HepG2 (cell line): ENCODE results near the gene C5orf15. TPM values are rescaled to one million over a fixed set of nuclear protein-coding genes. Genes with fewer than 3 reads are reported as not detected.

Source experiments
- ATF3 ChIP-seq: sonication (generic); formaldehyde crosslinking; IDR thresholded peaks from 2 replicates; pipeline ENCODE4 v1.4.0; 2020; ENCODE audit warnings: missing genetic modification reagents
- E2F2 ChIP-seq: sonication (generic); formaldehyde crosslinking; IDR thresholded peaks from 2 replicates; pipeline ENCODE4 v1.4.0; 2020; ENCODE audit warnings: missing genetic modification reagents, borderline replicate concordance
- ESRRA ChIP-seq: sonication (generic); formaldehyde crosslinking; IDR thresholded peaks from 2 replicates; pipeline ENCODE4 v1.5.1; 2020; ENCODE audit warnings: mild to moderate bottlenecking, low read depth, missing genetic modification reagents
- FOSL2 ChIP-seq: sonication (generic); formaldehyde crosslinking; IDR thresholded peaks from 2 replicates; pipeline ENCODE4 v1.4.0; 2020; ENCODE audit warnings: missing genetic modification reagents
- HNRNPL ChIP-seq: fragments of 200-400 bp; formaldehyde crosslinking; IDR thresholded peaks from 2 replicates; pipeline ENCODE4 v1.6.1; 2017; ENCODE audit warnings: mild to moderate bottlenecking, low read depth, low read length
- IKZF5 ChIP-seq: IDR thresholded peaks from 2 replicates; pipeline ENCODE4 v1.6.1; 2018; ENCODE audit warnings: missing genetic modification reagents, mild to moderate bottlenecking, missing compliant biosample characterization
- JUND ChIP-seq: sonication (generic); formaldehyde crosslinking; IDR thresholded peaks from 2 replicates; pipeline ENCODE4 v1.8.0; 2022; ENCODE audit warnings: mild to moderate bottlenecking, missing genetic modification reagents
- MXD4 ChIP-seq: IDR thresholded peaks from 2 replicates; pipeline ENCODE4 v1.6.1; 2016; ENCODE audit warnings: mild to moderate bottlenecking, missing biosample characterization, missing genetic modification reagents
- MYNN ChIP-seq: sonication (generic); formaldehyde crosslinking; IDR thresholded peaks from 2 replicates; pipeline ENCODE4 v1.4.0; 2020; ENCODE audit warnings: mild to moderate bottlenecking, low read depth, missing genetic modification reagents
- PRDM10 ChIP-seq: sonication (generic); formaldehyde crosslinking; IDR thresholded peaks from 2 replicates; pipeline ENCODE4 v1.4.0; 2020; ENCODE audit warnings: low read depth, missing genetic modification reagents
- RFX5 ChIP-seq: IDR thresholded peaks from 2 replicates; pipeline ENCODE4 v1.6.1; 2011; ENCODE audit warnings: low read depth, low read length, improper control_type of control experiment
- SMAD3 ChIP-seq: sonication (generic); formaldehyde crosslinking; IDR thresholded peaks from 2 replicates; pipeline ENCODE4 v1.4.0; 2020; ENCODE audit warnings: missing genetic modification reagents
- TAF15 ChIP-seq: fragments of 200-400 bp; formaldehyde crosslinking; IDR thresholded peaks from one replicate; pipeline ENCODE4 v1.6.1; 2018; ENCODE audit warnings: mild to moderate bottlenecking, low read depth, low read length; ENCODE audit not compliant: poor library complexity, severe bottlenecking
- ZBTB4 ChIP-seq: sonication (generic); formaldehyde crosslinking; IDR thresholded peaks from 2 replicates; pipeline ENCODE4 v1.4.0; 2020; ENCODE audit warnings: missing genetic modification reagents, mild to moderate bottlenecking, borderline replicate concordance
- ZMYM4 ChIP-seq: sonication (generic); formaldehyde crosslinking; IDR thresholded peaks from 2 replicates; pipeline ENCODE4 v1.8.1; 2023; ENCODE audit warnings: mild to moderate bottlenecking, missing genetic modification reagents
- ZNF263 ChIP-seq: sonication (generic); formaldehyde crosslinking; IDR thresholded peaks from 2 replicates; pipeline ENCODE4 v1.4.0; 2020; ENCODE audit warnings: missing genetic modification reagents
- ZNF703 ChIP-seq: sonication (generic); formaldehyde crosslinking; IDR thresholded peaks from 2 replicates; pipeline ENCODE4 v1.5.1; 2020; ENCODE audit warnings: missing genetic modification reagents, mild to moderate bottlenecking, moderate library complexity, borderline replicate concordance
- ZNF768 ChIP-seq: sonication (generic); formaldehyde crosslinking; IDR thresholded peaks from 2 replicates; pipeline ENCODE4 v1.4.0; 2020; ENCODE audit warnings: missing genetic modification reagents
- ZSCAN12 ChIP-seq: sonication (generic); formaldehyde crosslinking; IDR thresholded peaks from 2 replicates; pipeline ENCODE4 v1.9.0; 2021; ENCODE audit warnings: mild to moderate bottlenecking, missing genetic modification reagents
- polyA plus RNA-seq, 8 experiments: library from polyadenylated mRNA; depleted of rRNA in 3 of 8; stranded (reverse) in 7 of 8; unstranded in 1 of 8; fragments of >200 nt; fragmentation: Illumina TruSeq in 4 of 8; extraction: Trizol in 4 of 8; gene quantifications; 2 replicates each; pipeline versions ENCODE4 v1.2.1 to v1.2.3, GENCODE V29; 2011 to 2016; ENCODE audit warnings: low read depth in 4 of 8, missing spikeins in 1 of 8, mixed read lengths in 1 of 8; ENCODE audit not compliant: insufficient read depth in 1 of 8
- total RNA-seq, 5 experiments: library from RNA; depleted of rRNA; stranded (reverse); fragments of >200 nt; fragmentation: Illumina TruSeq; extraction: Trizol; gene quantifications; 2 replicates each; pipeline ENCODE4 v1.2.3, GENCODE V29; 2016; ENCODE audit warnings: low read depth in 1 of 5

C5orf15 gene
- total and polyA plus RNA-seq, 2 of the 13 experiments (the other 11 are each of a cell fraction or from before 2014, with no cell fraction given) = 58.5 to 82.7 TPM

- TF ChIP-seq ZMYM4 (CRISPR knock-in tag) = no peak
- TF ChIP-seq ZNF263 (CRISPR knock-in tag) = no peak
- no peak for TF ChIP-seq ZSCAN12 (CRISPR knock-in tag)
- TF ChIP-seq ATF3 = no peak
- TF ChIP-seq PRDM10 (CRISPR knock-in tag) = no peak
- no peak for TF ChIP-seq MXD4 (CRISPR knock-in tag)
- no peak for TF ChIP-seq MYNN (CRISPR knock-in tag)
- TF ChIP-seq HNRNPL = no peak
- TF ChIP-seq ZBTB4 (CRISPR knock-in tag) = no peak
- no peak for TF ChIP-seq SMAD3 (CRISPR knock-in tag)
- TF ChIP-seq E2F2 = no peak
- no peak for TF ChIP-seq TAF15
- TF ChIP-seq ZNF768 (CRISPR knock-in tag) = peak; percentile 90
- no peak for TF ChIP-seq IKZF5 (CRISPR knock-in tag)
- peak; percentile 72; the same call in 1 of the 2 replicates for TF ChIP-seq ESRRA (CRISPR knock-in tag)
- TF ChIP-seq RFX5 = no peak
- no peak for TF ChIP-seq FOSL2 (CRISPR knock-in tag)
- TF ChIP-seq JUND (CRISPR knock-in tag) = no peak
- TF ChIP-seq ZNF703 (CRISPR knock-in tag) = no peak
Observed at GRCh38 chr5:134000696-134001453, 32.5 kb upstream of the C5orf15 start (continued).
